Retinal pigment epithelial cell (primary cell): Measurements from ENCODE around the gene SACM1L.
A peak's percentile ranks its signal among the peaks of the same experiment; 100 is the strongest.

Source experiments
- DNase-seq: peaks from one replicate; pipeline ENCODE4 v3.0.0-alpha.2; 2010; ENCODE audit warnings: low read depth
- H3K4me3 ChIP-seq: 2 replicates; pipeline ENCODE4 v1.5.1; 2011; ENCODE audit warnings: mild to moderate bottlenecking, low read length, control low read depth, moderate library complexity
- TF ChIP-seq, protein P1 (sequence below): conservative IDR thresholded peaks from 2 replicates; pipeline ENCODE4 v1.5.1; 2011; ENCODE audit warnings: low read depth, low read length, control low read depth, inconsistent platforms

The SACM1L gene

GRCh38 chr3:45656575-45657363 is 32.4 kb upstream of the SACM1L start:
- TF ChIP-seq, protein P1, sequence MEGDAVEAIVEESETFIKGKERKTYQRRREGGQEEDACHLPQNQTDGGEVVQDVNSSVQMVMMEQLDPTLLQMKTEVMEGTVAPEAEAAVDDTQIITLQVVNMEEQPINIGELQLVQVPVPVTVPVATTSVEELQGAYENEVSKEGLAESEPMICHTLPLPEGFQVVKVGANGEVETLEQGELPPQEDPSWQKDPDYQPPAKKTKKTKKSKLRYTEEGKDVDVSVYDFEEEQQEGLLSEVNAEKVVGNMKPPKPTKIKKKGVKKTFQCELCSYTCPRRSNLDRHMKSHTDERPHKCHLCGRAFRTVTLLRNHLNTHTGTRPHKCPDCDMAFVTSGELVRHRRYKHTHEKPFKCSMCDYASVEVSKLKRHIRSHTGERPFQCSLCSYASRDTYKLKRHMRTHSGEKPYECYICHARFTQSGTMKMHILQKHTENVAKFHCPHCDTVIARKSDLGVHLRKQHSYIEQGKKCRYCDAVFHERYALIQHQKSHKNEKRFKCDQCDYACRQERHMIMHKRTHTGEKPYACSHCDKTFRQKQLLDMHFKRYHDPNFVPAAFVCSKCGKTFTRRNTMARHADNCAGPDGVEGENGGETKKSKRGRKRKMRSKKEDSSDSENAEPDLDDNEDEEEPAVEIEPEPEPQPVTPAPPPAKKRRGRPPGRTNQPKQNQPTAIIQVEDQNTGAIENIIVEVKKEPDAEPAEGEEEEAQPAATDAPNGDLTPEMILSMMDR: peak; percentile 93
- no peak overlapping the region for H3K4me3 ChIP-seq
- DNase-seq: peak; percentile 87

DNA sequence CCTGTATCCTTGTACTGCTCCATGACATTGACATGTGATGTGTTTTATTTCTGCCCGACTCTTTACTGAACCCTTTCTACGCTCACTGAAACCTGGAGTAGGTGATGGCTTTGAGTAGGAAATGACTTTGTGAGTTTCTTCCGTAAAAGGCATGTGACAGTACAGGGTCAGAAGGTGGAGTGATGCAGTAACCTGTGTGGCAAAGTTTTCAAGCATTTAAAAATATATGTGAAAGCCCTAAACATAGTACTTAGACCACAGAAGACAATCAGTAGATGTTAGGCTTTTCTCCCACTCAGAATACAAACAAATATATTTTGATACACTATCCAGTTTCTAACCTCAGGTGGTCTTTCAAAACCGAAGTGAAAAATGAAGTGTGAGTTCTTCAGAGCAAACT is 31.3 kb upstream of the SACM1L start:
- H3K4me3 ChIP-seq: no peak overlapping the region
- no peak for DNase-seq
- TF ChIP-seq, protein P1: no peak

- no peak for DNase-seq
- no peak overlapping the region for H3K4me3 ChIP-seq
- TF ChIP-seq, protein P1: peak; percentile 98
Observed at GRCh38 chr3:45659661-45660566, 29.3 kb upstream of the SACM1L start.

- no peak for DNase-seq
- TF ChIP-seq, protein P1: no peak
- no peak overlapping the region for H3K4me3 ChIP-seq
Observed at GRCh38 chr3:45660567-45660901, 28.7 kb upstream of the SACM1L start.

GRCh38 chr3:45664578-45664977 is 24.6 kb upstream of the SACM1L start:
- DNase-seq: no peak
- H3K4me3 ChIP-seq: no peak overlapping the region
- TF ChIP-seq, protein P1: no peak

DNA sequence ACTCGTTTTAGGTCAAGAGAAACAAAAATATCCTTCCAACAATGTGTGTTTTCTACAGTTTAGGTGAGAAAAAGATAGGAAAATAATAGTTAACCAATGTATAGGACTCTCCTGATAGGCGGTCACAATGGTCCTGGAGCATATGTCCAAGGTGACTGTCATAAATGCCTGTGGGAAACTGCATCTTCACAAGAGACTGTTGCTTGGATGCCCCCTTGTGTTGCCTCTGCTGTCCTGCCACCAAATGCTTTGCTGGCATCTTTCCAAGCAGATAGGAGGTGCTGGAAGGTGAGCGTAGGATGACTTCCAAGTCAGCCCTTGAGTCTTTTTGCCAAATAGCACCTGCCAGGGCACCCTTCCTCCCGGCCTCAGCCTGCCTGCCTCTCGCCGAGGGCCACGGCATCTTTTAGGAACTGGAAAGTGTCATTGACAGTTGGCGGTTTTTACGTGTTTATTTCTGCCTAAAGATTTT is 24.1 kb upstream of the SACM1L start:
- TF ChIP-seq, protein P1: peak; percentile 60
- no peak overlapping the region for H3K4me3 ChIP-seq
- DNase-seq: no peak
